GM19328 (cell line): ENCODE results near the gene PLCB3.

ENCODE experiments used
- ATAC-seq: cut with Tn5 transposase; IDR thresholded peaks from one replicate; pipeline ENCODE4 v1.9.1; 2021; ENCODE audit warnings: mild to moderate bottlenecking, moderate library complexity; ENCODE audit not compliant: unreplicated experiment

Gene PLCB3

DNA sequence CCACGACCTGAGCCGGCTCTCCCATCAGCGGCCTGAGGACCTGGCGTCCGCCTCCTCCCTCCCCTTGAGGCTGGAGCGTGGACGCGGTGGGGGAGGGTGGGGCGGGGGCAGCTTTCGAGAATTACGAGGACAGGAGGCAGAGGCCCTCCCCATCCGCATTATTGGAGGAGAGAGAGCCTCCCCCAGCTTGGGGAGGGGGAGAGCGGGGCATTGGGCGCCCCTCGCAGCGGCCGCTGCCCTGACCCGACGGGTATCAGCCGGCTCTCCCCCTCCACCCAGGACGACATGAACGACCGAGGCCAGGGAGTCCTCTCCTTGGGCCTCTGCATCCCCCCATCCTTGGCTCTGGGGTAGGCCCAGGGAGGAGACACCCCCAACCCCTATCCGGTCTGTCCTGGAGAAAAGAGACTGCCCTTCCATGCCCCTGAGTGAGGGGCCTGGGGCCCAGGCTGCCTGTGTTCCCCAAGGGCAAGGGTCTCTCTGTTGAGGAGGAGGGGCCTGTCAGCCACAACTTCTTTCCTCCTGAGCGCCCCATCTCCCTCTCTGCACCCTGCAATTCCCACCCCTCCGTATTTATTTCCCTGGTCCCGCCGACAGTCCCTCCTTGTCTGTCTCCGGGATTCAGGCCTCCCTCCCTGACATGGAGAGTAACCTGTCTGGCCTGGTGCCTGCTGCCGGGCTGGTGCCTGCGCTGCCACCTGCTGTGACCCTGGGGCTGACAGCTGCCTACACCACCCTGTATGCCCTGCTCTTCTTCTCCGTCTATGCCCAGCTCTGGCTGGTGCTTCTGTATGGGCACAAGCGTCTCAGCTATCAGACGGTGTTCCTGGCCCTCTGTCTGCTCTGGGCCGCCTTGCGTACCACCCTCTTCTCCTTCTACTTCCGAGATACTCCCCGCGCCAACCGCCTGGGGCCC, 34.8 kb downstream of the PLCB3 start:
- ATAC-seq: no peak

DNA sequence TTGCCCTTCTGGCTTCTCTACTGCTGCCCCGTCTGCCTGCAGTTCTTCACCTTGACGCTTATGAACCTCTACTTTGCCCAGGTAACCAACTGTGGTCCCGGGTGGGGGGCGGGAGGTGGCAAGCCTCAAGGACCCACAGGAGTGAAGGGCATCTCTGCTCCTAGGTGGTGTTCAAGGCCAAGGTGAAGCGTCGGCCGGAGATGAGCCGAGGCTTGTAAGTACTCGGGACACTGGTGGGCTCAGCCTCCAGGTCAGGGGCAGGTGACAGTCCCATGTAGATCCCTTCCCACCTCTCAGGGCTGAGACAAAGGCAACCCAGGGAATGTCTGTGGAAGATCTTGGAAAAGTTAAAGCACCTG, 35.5 kb downstream of the PLCB3 start:
- ATAC-seq: no peak

DNA sequence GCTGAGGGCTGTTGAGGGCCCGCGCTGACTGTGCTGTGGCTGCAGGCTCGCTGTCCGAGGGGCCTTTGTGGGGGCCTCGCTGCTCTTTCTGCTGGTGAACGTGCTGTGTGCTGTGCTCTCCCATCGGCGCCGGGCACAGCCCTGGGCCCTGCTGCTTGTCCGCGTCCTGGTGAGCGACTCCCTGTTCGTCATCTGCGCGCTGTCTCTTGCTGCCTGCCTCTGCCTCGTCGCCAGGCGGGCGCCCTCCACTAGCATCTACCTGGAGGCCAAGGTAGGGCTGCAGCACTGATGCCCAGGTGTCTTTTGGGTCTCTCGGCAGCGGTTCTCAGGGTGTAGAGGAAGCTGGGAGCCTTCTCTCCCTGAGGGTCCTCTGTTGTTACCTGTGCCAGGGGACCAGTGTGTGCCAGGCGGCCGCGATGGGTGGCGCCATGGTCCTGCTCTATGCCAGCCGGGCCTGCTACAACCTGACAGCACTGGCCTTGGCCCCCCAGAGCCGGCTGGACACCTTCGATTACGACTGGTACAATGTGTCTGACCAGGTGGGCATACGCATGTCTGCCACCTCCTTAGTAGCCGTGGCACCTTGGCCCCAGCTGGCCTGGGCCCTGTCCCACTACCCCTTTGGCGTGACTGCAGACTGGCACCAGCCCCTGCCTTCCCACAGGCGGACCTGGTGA, 36.5 kb downstream of the PLCB3 start:
- no peak for ATAC-seq

DNA sequence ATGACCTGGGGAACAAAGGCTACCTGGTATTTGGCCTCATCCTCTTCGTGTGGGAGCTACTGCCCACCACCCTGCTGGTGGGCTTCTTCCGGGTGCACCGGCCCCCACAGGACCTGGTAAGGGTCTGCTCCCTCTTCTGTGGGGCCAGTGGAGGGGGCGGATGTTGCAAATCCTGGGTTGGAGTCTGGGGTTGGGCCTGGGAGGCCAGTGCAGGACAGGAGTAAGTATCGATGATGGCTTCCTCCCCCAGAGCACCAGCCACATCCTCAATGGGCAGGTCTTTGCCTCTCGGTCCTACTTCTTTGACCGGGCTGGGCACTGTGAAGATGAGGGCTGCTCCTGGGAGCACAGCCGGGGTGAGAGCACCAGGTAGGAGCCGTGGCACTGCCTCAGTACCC, 37.0 kb downstream of the PLCB3 start:
- ATAC-seq: no peak

DNA sequence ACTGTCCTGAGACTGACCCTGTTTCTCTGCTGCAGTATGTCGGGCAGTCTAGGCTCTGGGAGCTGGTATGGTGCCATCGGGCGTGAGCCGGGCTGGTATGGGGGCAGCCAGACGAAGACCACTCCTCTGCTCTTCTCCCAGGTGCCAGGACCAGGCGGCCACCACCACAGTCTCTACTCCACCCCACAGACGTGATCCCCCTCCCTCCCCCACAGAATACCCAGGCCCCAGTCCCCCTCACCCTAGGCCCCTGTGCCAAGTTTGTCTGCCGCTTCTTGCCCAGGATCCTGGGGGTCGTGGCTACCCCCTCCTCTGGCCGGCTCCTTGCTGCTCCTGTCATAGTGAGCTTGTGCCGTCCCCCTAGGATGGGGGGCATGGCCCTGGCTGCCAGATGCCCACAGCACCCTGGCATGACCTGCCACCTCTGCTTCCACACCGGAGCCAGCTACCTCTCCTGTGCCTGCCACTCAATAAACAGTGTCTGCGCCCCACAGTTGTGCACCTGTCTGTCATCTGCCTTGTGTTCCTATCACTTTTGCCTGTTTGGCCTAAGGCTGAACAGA, 37.8 kb downstream of the PLCB3 start:
- ATAC-seq: no peak

DNA sequence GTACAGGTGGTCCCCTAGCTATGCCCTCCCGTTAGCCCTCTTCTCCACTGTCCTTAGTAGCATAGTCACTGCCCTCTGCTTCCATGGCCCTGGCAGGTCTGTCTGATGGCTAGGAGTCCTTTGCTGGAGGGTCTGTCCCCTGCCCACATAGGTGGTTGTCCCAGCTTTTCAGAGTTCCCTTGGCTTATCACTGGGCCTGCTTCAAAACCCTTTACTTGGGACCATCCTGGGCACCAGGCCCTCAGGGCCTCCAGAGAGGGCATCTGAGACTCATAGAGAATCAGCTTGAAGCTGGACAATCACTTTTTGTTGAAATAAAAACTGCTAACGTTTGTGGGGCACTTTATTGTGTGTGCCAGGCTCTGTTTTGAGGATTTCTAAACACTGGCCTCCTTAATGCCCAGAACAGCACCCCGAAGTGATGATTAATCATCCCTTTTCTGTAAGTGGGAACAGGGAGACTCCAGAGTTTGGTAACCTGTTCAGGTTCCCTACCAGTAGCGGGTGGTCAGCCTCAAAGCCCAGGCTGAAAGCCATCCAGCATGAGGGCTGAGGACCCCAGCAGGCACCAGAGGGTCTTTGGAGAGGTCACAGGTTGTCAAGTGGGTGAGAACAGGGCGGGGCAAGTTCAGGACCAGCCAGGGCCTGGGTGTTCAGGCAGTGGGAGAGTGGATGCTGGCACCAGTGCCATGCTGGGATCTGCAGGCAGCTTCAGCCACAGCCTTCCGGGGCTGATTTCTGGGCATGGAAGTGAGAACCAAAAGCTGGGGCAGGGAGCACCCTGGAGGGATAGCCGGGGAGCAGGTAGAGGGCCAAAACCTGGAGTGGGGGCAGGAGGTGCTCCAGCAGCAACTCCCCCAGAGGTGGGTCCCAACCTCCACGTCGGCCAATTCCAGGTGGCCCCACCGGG, 39.3 kb downstream of the PLCB3 start:
- ATAC-seq: no peak

DNA sequence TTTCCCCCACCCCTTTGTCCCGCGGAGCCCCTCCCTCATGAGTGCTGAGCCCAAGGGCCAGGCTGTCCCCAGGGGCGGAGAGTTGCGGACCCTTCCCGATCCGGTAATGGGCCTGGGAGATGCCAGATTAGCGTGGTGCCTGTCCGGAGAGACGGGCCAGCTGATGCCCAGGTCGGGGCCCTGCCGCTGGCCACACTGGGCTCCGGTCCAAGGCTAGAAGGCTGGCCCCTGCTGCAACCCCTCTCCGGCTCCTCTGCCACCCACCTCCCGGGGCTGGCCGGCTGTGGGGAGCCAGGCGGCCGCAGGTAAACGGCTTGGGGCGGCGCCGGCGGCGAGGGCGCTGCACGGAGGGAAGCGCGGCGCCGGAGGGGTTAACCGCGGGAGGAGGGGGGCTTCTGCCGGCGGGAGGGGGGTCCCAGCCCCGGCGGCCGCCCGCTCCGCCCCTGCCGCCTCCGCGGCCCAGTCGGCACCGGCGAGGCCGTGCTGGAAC, 40.0 kb downstream of the PLCB3 start, which contains the start of gene KCNK4:
TSS of gene KCNK4 (plus strand) at position 41 of the 490 bp plus-strand sequence. CDS start 1,717 bp downstream, outside the sequence.
- ATAC-seq: no peak

DNA sequence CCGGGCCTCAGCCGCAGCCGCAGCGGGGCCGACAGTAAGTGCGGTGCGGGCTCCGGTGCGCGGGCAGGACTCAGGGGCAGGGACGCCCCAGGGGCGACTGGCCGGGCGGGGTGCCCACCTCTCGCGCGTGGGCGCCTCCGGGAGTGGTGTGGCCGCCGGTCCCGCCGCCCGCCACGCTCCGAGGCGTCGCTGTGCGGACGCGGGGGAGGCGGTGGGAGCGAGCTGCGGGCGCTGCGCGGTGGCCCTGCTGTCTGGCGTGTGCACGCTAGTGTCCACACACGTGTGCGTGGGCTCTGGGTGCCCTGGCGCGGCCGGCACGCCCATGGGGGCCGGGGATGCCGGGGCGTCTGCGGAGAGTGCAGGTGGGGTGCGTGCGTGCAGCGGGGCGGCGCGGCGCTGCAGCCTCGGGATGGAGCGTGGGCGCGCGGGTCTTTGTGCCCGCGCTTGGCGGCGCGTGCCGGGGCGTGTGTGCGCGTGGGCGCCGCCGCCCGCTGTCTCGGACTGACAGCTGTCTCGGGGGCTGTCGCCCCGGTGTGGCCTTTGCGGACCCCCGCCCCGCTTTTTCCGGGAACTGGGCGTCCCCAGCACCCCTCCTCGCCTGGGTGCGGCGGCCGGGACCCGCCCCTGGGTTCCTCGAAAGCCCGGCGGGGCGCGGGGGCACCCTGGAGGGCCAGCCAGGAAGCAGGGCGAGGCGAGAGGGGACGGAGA, 40.6 kb downstream of the PLCB3 start:
- ATAC-seq: no peak

DNA sequence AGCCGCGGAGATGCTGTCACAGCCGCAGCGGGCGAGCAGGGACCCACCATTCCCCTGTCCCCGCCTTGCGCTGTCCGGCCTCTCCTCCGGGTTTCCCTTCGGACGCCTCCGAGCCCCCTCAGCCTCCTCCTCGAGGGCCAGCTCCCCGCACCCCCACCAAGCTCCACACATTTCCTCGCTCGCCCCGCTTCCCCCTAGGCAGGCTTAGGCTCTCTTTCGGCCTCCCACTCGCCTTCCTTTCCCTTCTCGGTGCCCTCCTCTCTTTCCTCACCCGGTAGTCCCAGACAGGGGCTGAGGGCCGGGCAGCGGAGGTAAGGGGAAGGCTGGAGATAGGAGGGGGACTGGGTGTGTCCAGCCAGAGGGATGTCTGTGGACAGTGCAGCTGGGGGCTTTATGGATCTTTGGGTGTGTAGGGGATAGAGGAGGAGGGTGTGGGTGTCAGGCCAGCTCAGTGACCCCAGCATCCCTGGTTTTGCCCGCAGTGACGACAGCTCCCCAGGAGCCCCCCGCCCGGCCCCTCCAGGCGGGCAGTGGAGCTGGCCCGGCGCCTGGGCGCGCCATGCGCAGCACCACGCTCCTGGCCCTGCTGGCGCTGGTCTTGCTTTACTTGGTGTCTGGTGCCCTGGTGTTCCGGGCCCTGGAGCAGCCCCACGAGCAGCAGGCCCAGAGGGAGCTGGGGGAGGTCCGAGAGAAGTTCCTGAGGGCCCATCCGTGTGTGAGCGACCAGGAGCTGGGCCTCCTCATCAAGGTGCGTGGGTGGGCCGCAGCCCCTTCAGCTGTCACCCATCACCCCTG, 41.3 kb downstream of the PLCB3 start:
- no peak for ATAC-seq

DNA sequence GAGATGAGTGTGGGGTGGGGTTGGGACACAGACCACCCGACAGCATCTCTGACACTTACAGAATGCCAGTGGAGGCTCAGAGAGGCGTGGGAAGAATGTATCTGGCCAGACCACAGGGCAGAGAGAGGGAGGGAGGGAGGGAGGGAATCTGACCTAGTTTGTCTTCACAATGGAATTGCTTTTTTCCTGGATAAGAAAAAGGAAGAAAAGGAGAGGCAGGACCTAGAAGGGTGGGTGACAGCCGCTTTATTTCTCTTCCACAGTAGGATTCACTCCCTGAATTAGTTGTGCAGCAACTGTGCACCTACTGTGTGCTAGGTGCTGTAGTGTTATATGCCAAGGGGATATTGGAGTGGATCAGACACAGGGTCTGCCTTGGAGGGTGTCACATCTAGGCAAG, 43.4 kb downstream of the PLCB3 start:
- no peak for ATAC-seq

DNA sequence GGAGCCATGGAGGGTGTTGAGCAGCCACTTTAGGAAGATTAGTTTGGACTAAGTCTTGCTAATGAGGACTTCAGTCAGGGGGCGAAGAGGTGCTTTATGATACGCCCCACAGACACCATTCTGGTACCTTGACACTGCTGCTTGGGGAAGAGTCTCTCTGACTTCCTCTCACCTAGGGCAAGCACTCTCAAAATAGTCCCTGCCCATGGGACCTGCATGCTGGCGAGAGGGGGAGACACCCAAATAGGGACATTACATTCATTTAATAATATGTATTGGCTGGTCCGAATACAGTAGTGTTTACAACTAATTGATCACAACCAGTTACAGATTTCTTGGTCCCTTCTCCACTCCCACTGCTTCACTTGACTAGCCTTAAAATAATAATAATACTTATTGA, 44.4 kb downstream of the PLCB3 start:
- no peak for ATAC-seq

DNA sequence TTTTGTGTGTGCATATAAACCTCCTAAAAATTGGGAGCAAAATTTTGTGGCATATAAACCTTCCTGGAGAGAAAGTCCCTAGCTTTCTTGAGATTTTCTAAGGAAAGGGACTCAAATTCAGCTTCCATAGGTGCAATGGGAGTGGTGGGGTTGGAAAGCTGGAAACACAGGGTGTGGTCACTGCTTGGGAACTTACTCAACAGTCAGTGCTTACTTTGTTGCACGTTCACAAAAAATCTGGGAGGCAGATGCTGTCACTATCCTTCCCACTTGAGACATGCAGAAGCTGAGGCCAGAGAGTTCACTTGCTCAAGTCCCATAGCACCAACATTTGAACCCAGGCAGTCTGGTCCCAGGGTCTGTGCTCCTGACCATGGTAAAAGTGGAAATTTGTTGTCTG, 44.9 kb downstream of the PLCB3 start:
- ATAC-seq: no peak

DNA sequence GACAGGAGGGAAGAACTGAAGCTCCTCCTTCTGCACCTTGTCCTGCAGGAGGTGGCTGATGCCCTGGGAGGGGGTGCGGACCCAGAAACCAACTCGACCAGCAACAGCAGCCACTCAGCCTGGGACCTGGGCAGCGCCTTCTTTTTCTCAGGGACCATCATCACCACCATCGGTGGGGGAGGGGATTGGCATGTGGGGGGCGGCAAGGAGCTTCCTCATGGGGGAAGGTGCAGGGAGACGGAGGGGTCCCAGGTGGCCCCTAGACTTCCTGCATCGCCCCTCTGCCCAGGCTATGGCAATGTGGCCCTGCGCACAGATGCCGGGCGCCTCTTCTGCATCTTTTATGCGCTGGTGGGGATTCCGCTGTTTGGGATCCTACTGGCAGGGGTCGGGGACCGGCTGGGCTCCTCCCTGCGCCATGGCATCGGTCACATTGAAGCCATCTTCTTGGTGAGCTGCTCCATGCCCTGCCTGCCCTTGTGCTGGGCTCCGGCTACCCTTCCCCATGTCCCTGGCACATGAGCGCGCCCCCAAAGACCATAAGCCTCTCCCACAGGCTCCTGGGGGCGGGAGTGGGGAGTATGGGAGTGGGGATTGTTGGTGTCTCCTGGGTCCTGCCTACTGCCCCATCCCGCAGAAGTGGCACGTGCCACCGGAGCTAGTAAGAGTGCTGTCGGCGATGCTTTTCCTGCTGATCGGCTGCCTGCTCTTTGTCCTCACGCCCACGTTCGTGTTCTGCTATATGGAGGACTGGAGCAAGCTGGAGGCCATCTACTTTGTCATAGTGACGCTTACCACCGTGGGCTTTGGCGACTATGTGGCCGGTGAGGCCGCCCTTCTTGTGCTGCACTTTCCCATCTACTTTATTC, 45.7 kb downstream of the PLCB3 start:
- ATAC-seq: no peak

DNA sequence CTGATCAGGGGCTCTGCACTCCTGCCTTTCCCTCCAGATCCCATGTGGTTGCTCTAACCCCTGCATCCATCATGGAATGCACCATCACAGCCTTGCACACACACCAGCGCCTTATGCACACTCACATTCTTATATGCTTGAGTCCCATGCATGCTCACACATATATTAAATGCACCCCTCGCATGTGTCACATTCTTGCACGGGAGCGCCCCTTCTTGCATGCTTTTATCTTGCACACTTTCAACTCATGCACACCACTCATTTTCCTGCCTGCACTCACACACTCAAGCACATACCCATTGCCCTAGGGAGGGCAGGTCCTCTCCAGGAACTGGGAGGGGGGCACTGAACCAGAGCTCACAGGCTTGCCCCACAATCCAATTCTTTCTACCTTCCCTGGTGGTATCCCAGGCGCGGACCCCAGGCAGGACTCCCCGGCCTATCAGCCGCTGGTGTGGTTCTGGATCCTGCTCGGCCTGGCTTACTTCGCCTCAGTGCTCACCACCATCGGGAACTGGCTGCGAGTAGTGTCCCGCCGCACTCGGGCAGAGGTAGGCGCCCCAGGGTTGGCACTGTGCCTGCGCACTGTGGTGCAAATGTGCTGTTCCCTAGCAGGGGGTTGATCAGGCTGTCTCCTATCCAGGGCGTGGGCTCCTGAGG, 46.5 kb downstream of the PLCB3 start:
- no peak for ATAC-seq

DNA sequence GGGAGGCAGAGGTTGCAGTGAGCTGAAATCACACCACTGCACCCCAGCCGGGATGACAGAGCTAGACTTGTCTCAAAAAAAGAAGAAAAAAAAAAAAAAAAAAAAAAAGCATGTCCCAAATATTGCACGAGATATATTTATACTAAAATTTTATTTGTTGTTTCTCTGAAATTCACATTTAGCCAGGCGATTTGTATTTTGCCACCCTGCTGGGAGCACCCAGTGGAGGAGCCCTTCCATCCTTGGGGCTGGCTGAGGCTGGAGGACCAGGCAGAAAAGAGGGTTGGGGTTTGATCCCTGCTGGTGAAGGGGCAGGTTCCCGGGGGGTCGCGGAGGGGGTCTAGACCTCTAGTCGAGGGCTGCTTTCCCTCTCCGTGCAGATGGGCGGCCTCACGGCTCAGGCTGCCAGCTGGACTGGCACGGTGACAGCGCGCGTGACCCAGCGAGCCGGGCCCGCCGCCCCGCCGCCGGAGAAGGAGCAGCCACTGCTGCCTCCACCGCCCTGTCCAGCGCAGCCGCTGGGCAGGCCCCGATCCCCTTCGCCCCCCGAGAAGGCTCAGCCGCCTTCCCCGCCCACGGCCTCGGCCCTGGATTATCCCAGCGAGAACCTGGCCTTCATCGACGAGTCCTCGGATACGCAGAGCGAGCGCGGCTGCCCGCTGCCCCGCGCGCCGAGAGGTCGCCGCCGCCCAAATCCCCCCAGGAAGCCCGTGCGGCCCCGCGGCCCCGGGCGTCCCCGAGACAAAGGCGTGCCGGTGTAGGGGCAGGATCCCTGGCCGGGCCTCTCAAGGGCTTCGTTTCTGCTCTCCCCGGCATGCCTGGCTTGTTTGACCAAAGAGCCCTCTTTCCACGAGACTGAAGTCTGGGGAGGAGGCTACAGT, 47.9 kb downstream of the PLCB3 start:
- no peak for ATAC-seq

DNA sequence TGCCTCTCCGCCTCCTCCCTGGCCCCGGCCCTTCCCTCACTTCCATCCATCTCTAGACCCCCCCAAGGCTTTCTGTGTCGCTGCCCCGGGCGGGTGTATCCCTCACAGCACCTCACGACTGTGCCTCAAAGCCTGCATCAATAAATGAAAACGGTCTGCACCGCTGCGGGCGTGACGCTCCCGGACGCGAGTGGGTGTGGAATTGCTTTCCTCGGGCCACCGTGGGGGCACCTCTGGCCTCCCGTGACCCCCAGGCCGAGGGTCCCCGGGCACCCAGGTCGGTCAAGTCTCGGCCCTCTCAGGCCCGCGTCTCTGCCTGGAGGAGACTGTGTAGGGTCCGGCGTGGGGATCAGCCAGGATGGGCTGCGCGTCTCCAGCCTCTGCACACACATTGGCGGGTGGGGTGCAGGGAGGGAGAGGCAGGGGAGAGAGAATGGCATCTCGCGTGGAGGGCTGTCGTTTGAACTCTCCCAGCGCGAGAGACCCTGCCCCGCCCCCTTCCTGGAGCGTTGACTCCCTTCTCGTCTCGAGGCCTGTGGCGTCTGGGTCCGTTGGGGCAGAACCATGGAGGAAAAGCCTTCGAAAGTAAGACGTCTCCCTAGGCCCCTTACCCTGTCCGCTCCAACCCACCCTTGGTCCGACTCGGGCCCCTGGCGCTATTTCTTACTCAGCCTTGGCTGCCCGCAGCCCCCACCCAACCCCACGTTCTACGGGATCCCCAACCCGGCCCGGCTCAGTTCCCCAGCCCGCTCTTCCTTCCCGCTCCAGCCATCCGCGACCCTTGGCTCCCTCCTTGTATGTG, 48.7 kb downstream of the PLCB3 start, which contains the start of gene CATSPERZ:
TSS of gene CATSPERZ (plus strand) at position 512 of the 802 bp plus-strand sequence. CDS start at position 565, 53 bp downstream.
- no peak for ATAC-seq
